ENCODE measurements around the gene LRRC75A.

Gene LRRC75A

GRCh38 chr17:16521070-16521727, 29.2 kb upstream of the LRRC75A start:
- POLR2A ChIA-PET: interaction anchor here (0.5 to 1.3 kb wide), 7 partner anchors 56 to 140 kb away, joined by 3 to 12 read pairs (median 3); partner anchors contain the start of gene UBB
- peak; percentile 57 for DNase-seq (ENCODE audit: low read depth, low spot score)
- CTCF ChIA-PET: interaction anchor here (0.6 to 16.6 kb wide), 38 partner anchors 8 to 348 kb away, joined by 3 to 562 read pairs (median 6); partner anchors contain the start of gene TRPV2
- TF ChIP-seq CTCF (IDR thresholded peaks at IDR 0.05; ENCODE audit: insufficient read depth, low read length, missing control alignments): peak; percentile 78
- no peak overlapping the region for H3K4me3 ChIP-seq (ENCODE audit: low read depth, low read length)

GRCh38 chr17:16519021-16519420, 27.0 kb upstream of the LRRC75A start:
- no peak for TF ChIP-seq CTCF (IDR thresholded peaks at IDR 0.05; ENCODE audit: insufficient read depth, low read length, missing control alignments)
- ChIA-PET CTCF (interaction anchor here (1.3 to 16.6 kb wide), 7 partner anchors 11 to 155 kb away, joined by 3 to 562 read pairs (median 34); no protein-coding TSS in a partner anchor), POLR2A (no interaction called here)
- DNase-seq (ENCODE audit: low read depth, low spot score): no peak
- no peak overlapping the region for H3K4me3 ChIP-seq (ENCODE audit: low read depth, low read length)

GRCh38 chr17:16517477-16517876, 25.5 kb upstream of the LRRC75A start:
- ChIA-PET CTCF (interaction anchor here (1.0 to 16.6 kb wide), 10 partner anchors 13 to 164 kb away, joined by 3 to 562 read pairs (median 4); partner anchors contain the start of gene CENPV), POLR2A (interaction anchor here (0.6 to 1.5 kb wide), 3 partner anchors 22 to 137 kb away, joined by 3 to 8 read pairs (median 3); partner anchors contain the start of gene UBB)
- DNase-seq (ENCODE audit: low read depth, low spot score): no peak
- H3K4me3 ChIP-seq (ENCODE audit: low read depth, low read length): no peak overlapping the region
- no peak for TF ChIP-seq CTCF (IDR thresholded peaks at IDR 0.05; ENCODE audit: insufficient read depth, low read length, missing control alignments)

- no peak for DNase-seq (ENCODE audit: low read depth, low spot score)
- ChIA-PET POLR2A (interaction anchor here (0.6 to 1.5 kb wide), 4 partner anchors 70 to 243 kb away, joined by 3 to 8 read pairs (median 3); partner anchors contain the start of gene UBB), CTCF (interaction anchor here (0.5 to 16.6 kb wide), 12 partner anchors 11 to 152 kb away, joined by 3 to 562 read pairs (median 4); no protein-coding TSS in a partner anchor)
- H3K4me3 ChIP-seq (ENCODE audit: low read depth, low read length): peak overlapping the region; percentile 36
- no peak for TF ChIP-seq CTCF (IDR thresholded peaks at IDR 0.05; ENCODE audit: insufficient read depth, low read length, missing control alignments)
These were observed 24.6 kb upstream of the LRRC75A start for GRCh38 chr17:16516594-16517051.

- H3K4me3 ChIP-seq (ENCODE audit: low read depth, low read length): no peak overlapping the region
- POLR2A ChIA-PET: interaction anchor here (1.3 kb wide), 1 partner anchor 71 kb away, joined by 3 read pairs; no protein-coding TSS in a partner anchor
- TF ChIP-seq CTCF (IDR thresholded peaks at IDR 0.05; ENCODE audit: insufficient read depth, low read length, missing control alignments): no peak
- CTCF ChIA-PET: interaction anchor here (0.8 to 16.6 kb wide), 7 partner anchors 11 to 151 kb away, joined by 3 to 562 read pairs (median 9); no protein-coding TSS in a partner anchor
- DNase-seq (ENCODE audit: low read depth, low spot score): no peak
These were observed 23.9 kb upstream of the LRRC75A start for GRCh38 chr17:16515933-16516332.

GRCh38 chr17:16513873-16514272, 21.9 kb upstream of the LRRC75A start:
- H3K4me3 ChIP-seq (ENCODE audit: low read depth, low read length): no peak overlapping the region
- TF ChIP-seq CTCF (IDR thresholded peaks at IDR 0.05; ENCODE audit: insufficient read depth, low read length, missing control alignments): no peak
- DNase-seq (ENCODE audit: low read depth, low spot score): no peak
- ChIA-PET POLR2A (no interaction called here), CTCF (interaction anchor here (0.7 to 5.5 kb wide), 2 partner anchors 8 to 61 kb away, joined by 4 to 40 read pairs; no protein-coding TSS in a partner anchor)
